GM23248 (cell line): ENCODE results near the gene PIH1D2. TPM values are rescaled to one million over a fixed set of nuclear protein-coding genes. Genes with fewer than 3 reads are reported as not detected.

Experiments used
- DNase-seq: peaks from one replicate; pipeline ENCODE4 v3.0.0-alpha.2; 2015
- H2AFZ ChIP-seq: fragments of 200-600 bp; sonication (generic); 2 replicates; pipeline ENCODE4 v1.6.1; 2016; ENCODE audit warnings: antibody characterized with exemption
- H3F3A ChIP-seq: fragments of 200-600 bp; sonication (generic); 2 replicates; pipeline ENCODE4 v1.6.1; 2016; ENCODE audit warnings: mild to moderate bottlenecking, antibody characterized with exemption, mixed run types; ENCODE audit not compliant: insufficient read depth
- H3K27ac ChIP-seq: fragments of 200-600 bp; sonication (generic); 2 replicates; pipeline ENCODE4 v1.5.1; 2016; ENCODE audit warnings: mild to moderate bottlenecking
- H3K27me3 ChIP-seq: fragments of 200-600 bp; sonication (generic); replicated peaks from 2 replicates; pipeline ENCODE4 v1.6.1; 2016; ENCODE audit warnings: mild to moderate bottlenecking; ENCODE audit not compliant: insufficient read depth
- H3K36me3 ChIP-seq: fragments of 200-600 bp; sonication (generic); 2 replicates; pipeline ENCODE4 v1.6.1; 2016; ENCODE audit warnings: low read depth, mild to moderate bottlenecking
- H3K4me1 ChIP-seq: fragments of 200-600 bp; sonication (generic); 2 replicates; pipeline ENCODE4 v1.6.1; 2016; ENCODE audit warnings: mild to moderate bottlenecking; ENCODE audit not compliant: insufficient read depth
- H3K4me2 ChIP-seq: fragments of 200-600 bp; sonication (generic); one replicate; pipeline ENCODE4 v1.6.1; 2016; ENCODE audit warnings: mild to moderate bottlenecking; ENCODE audit not compliant: unreplicated experiment
- H3K4me3 ChIP-seq: fragments of 200-600 bp; sonication (generic); 2 replicates; pipeline ENCODE4 v1.5.1; 2016; ENCODE audit warnings: mild to moderate bottlenecking
- H3K79me2 ChIP-seq: fragments of 200-600 bp; sonication (generic); 2 replicates; pipeline ENCODE4 v1.6.1; 2016; ENCODE audit warnings: mild to moderate bottlenecking; ENCODE audit not compliant: insufficient read depth
- H3K9ac ChIP-seq: fragments of 200-600 bp; sonication (generic); 2 replicates; pipeline ENCODE4 v1.6.1; 2016; ENCODE audit warnings: mild to moderate bottlenecking
- H3K9me2 ChIP-seq: fragments of 200-600 bp; sonication (generic); 2 replicates; pipeline ENCODE4 v1.6.1; 2016; ENCODE audit warnings: mixed run types, mild to moderate bottlenecking, moderate library complexity; ENCODE audit not compliant: insufficient read depth
- H3K9me3 ChIP-seq: fragments of 200-600 bp; sonication (generic); one replicate; pipeline ENCODE4 v1.6.1; 2017; ENCODE audit warnings: low read depth
- H4K20me1 ChIP-seq: fragments of 200-600 bp; sonication (generic); 2 replicates; pipeline ENCODE4 v1.6.0; 2016; ENCODE audit not compliant: insufficient read depth
- EZH2 ChIP-seq: fragments of 200-600 bp; sonication (generic); IDR thresholded peaks from 2 replicates; pipeline ENCODE4 v1.6.1; 2018; ENCODE audit warnings: antibody characterized with exemption, mild to moderate bottlenecking; ENCODE audit not compliant: insufficient read depth, poor library complexity, severe bottlenecking
- EZH2phosphoT487 ChIP-seq: fragments of 200-600 bp; sonication (generic); IDR thresholded peaks from 2 replicates; pipeline ENCODE4 v1.6.1; 2018; ENCODE audit warnings: antibody characterized with exemption, moderate library complexity, mild to moderate bottlenecking, low read depth; ENCODE audit not compliant: insufficient read depth
- WGBS, 2 experiments: methylation state at CpG; one replicate each; pipeline ENCODE4 v1.1.6; 2015 to 2017; ENCODE audit warnings: low lambda C conversion rate in 2 of 2, low coverage in 1 of 2; ENCODE audit errors: missing lambda C conversion rate in 2 of 2; 5-methylcytosine and 5-hydroxymethylcytosine counted together
- in situ Hi-C: fragments of 300-500 bp; cut with MboI; formaldehyde crosslinking; loops from 2 replicates; pipeline ENCODE4 v1.15.0; 2020
- polyA plus RNA-seq: library from polyadenylated mRNA; unstranded; fragments of >200 nt; fragmentation: Nextera tagmentation; extraction: Ambion mirVana; gene quantifications from 2 replicates; pipeline ENCODE4 v1.2.1, GENCODE V29; 2016
- total RNA-seq: library from RNA; depleted of rRNA; stranded (reverse); fragments of >200 nt; shearing (Covaris generic); gene quantifications from 2 replicates; pipeline ENCODE4 v1.2.3, GENCODE V29; 2014

PIH1D2 gene
- total and polyA plus RNA-seq, 2 experiments from 2014 or later: 0.86 to 2.2 TPM

- Histone ChIP-seq H3K4me2 (no peak overlapping the region), H3K4me1 (peaks cover 14% of the 10 kb centered on the region), H3K9me2 (no peaks in the 10 kb centered on the region), H3K9ac (no peak overlapping the region), H2AFZ (no peak overlapping the region), H3K27me3 (no peaks in the 10 kb centered on the region), H3F3A (peaks cover 11% of the 10 kb centered on the region), H4K20me1 (no peaks in the 10 kb centered on the region), H3K79me2 (no peaks in the 10 kb centered on the region), H3K27ac (no peak overlapping the region), H3K9me3 (no peaks in the 10 kb centered on the region), H3K36me3 (no peaks in the 10 kb centered on the region), H3K4me3 (no peak overlapping the region)
- no peak for TF ChIP-seq EZH2
- TF ChIP-seq EZH2phosphoT487: no peak
- DNase-seq: no peak
- 83 to 84% methylated on average over 5 of the region's 5 CpGs for WGBS, 2 experiments
- in situ Hi-C loops: no loop called here
These were observed 41.6 kb upstream of the PIH1D2 start for GRCh38 chr11:112115386-112115785.

DNA sequence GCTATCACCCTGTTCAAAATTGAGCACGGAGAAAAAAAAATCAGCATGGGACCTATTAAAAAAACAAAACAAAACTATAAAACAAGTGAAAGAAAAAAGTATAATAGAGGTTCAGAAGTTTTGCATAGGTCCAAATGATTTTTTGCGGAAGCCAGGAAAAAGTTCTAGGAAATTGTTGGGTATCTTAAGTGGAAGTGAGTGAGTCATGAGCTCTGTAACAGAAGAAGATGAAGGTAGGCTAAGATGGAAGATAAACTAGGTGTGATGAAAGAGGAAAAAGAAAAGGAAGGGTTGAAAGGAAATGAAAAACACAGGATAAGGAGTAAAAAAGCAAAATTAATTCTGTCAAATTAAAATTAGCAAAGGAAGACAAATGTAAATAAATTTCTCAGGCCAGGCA is 40.6 kb upstream of the PIH1D2 start:
- Histone ChIP-seq H3K79me2 (no peaks in the 10 kb centered on the region), H3K9ac (no peak overlapping the region), H3K4me3 (no peak overlapping the region), H3K4me1 (peaks cover 6% of the 10 kb centered on the region), H4K20me1 (no peaks in the 10 kb centered on the region), H3K27ac (no peak overlapping the region), H3K4me2 (no peak overlapping the region), H3K36me3 (no peaks in the 10 kb centered on the region), H3K9me3 (no peaks in the 10 kb centered on the region), H3K27me3 (no peaks in the 10 kb centered on the region), H2AFZ (no peak overlapping the region), H3K9me2 (no peaks in the 10 kb centered on the region), H3F3A (peaks cover 3% of the 10 kb centered on the region; the same call in 1 of the 2 replicates)
- no peak for TF ChIP-seq EZH2phosphoT487
- no peak for TF ChIP-seq EZH2
- WGBS, 2 experiments: 80 to 97% methylated on average over 2 of the region's 2 CpGs
- in situ Hi-C loops: no loop called here
- no peak for DNase-seq

DNA sequence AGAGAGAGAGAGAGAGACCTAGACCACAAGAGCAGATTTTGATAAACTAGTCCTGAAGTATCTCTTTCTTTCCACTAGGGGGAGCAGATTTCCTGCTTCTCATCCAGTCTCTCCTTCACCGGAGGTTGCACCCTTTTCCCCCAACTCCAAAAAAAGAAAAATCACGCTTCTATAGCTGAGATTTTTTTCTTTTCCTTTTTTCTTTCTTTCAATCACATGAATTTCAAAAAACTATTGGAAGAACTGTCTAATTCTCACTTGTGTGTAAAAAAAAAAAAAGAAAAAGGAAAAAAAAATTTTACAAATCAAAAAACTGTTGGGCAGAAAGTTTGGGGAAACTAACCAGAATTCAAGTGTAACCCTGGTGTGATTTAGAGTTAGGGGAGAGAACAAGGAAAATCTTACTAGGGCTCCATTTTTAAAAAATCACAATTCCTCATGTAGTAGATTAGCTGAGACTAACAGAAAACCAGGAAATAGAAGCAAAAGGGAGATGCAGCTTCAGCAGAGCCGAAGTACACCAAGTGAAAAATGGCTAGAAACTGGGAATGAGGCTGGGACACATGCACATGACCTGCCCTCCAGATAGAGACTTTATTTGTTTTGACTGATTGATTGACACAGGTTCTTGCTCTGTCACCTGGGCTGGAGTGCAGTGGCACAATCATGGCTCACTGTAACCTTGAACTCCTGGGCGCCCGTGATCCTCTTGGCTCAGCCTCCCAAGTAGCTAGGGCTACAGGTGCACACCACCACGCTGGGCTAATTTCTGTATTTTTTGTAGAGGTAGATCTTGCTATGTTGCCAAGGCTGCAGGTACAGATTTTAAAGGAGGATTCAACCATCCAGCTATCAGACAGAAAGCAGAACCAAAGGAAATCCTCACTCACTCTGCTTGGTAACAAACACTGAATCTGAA is 40.0 kb upstream of the PIH1D2 start:
- DNase-seq: peak; percentile 80
- H3F3A ChIP-seq: no peaks in the 10 kb centered on the region
- H3K4me3 ChIP-seq: no peak overlapping the region
- no peaks in the 10 kb centered on the region for H3K9me3 ChIP-seq
- no peaks in the 10 kb centered on the region for H3K79me2 ChIP-seq
- H3K9me2 ChIP-seq: no peaks in the 10 kb centered on the region
- H3K27ac ChIP-seq: no peak overlapping the region
- H2AFZ ChIP-seq: peak overlapping the region; percentile 34; the same call in 1 of the 2 replicates
- H3K4me1 ChIP-seq: peaks cover 3% of the 10 kb centered on the region; the same call in 1 of the 2 replicates
- H3K36me3 ChIP-seq: no peaks in the 10 kb centered on the region
- H4K20me1 ChIP-seq: no peaks in the 10 kb centered on the region
- no peaks in the 10 kb centered on the region for H3K27me3 ChIP-seq
- peak overlapping the region; percentile 52 for H3K4me2 ChIP-seq
- in situ Hi-C loops: no loop called here
- no peak for TF ChIP-seq EZH2phosphoT487
- no peak for TF ChIP-seq EZH2
- WGBS, 2 experiments: 65 to 69% methylated on average over 6 of the region's 6 CpGs
- peak overlapping the region; percentile 23; the same call in 1 of the 2 replicates for H3K9ac ChIP-seq

- in situ Hi-C loops: no loop called here
- Histone ChIP-seq H4K20me1 (no peaks in the 10 kb centered on the region), H3K9ac (no peak overlapping the region), H2AFZ (no peak overlapping the region), H3K9me3 (no peaks in the 10 kb centered on the region), H3K36me3 (no peaks in the 10 kb centered on the region), H3K79me2 (no peaks in the 10 kb centered on the region), H3F3A (no peaks in the 10 kb centered on the region), H3K27me3 (no peaks in the 10 kb centered on the region), H3K4me2 (no peak overlapping the region), H3K9me2 (no peaks in the 10 kb centered on the region), H3K4me1 (no peaks in the 10 kb centered on the region), H3K4me3 (no peak overlapping the region), H3K27ac (no peak overlapping the region)
- 95 to 99% methylated on average over 8 of the region's 8 CpGs for WGBS, 2 experiments
- no peak for DNase-seq
- TF ChIP-seq EZH2 (no peak), EZH2phosphoT487 (no peak)
These were observed 32.3 kb upstream of the PIH1D2 start for GRCh38 chr11:112106070-112106469.
